NCI-H1105 treated with DMSO at 0.1 percent for 48 hours (cell line): ENCODE measurements around the gene C15orf62.
A peak's percentile ranks its signal among the peaks of the same experiment; 100 is the strongest.

Experiments
- DNase-seq: peaks from one replicate; lab custom pipeline; 2025; lab: John Stamatoyannopoulos, UW

Gene C15orf62

DNA sequence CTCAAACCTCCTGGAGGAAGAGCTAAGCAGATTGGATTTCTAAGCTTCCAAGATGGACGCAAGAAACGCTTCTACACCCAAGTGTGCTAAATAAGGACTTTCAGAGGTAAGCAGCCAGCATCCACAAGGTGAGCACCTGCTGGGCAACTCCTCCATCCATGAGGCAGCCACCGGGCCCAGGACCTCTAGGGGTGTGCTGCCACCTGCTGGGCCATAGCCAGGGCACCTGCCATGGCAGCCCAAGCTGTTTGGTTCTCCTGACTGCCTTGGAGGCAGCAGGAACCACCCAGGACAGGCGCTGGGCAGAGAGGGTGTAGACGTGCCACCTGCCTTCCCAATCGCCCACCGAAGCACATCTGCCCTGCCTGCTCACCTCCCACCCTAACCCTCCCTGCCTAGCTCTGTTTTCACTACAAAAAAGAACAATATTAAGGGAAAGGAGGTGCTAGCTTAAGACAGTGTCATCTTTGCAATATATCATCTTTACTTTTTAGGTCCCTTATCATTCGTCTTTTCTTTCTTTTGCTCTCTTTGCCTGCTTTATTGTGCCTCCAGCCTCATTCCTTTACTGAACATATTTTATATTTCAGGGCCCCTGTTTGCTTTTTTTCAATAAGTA, 12.9 kb downstream of the C15orf62 start:
- peak; percentile 64 for DNase-seq

- no peak for DNase-seq
Measured at GRCh38 chr15:40785164-40785563, 15.4 kb downstream of the C15orf62 start.

- no peak for DNase-seq
Measured at GRCh38 chr15:40785814-40786213, 16.0 kb downstream of the C15orf62 start.

DNA sequence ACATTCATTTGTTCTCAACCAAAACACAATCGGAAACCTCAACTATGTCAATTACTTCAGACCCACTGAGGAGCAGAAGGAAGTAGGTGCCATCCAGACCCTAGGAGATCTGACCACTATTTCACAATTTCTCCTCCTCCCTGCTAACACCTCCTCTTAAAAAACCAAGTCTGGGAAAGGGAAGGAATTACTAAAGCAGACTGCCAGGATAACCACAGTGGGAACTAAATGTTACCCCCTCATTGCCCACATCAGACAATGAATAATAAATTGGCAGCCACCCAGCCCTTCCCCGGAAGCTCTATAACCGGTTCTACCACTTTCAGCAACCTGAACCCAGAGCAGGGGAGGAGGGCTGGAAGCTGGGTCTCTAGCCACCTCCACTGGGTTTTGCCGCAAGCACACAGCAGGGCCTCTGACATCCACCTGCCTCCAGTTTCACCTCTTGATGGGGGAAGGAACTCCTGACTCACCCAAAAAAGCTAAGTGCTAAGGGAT, 17.6 kb downstream of the C15orf62 start:
- peak; percentile 90 for DNase-seq

GRCh38 chr15:40787991-40788390, 18.2 kb downstream of the C15orf62 start:
- DNase-seq, result peak; percentile 57

DNA sequence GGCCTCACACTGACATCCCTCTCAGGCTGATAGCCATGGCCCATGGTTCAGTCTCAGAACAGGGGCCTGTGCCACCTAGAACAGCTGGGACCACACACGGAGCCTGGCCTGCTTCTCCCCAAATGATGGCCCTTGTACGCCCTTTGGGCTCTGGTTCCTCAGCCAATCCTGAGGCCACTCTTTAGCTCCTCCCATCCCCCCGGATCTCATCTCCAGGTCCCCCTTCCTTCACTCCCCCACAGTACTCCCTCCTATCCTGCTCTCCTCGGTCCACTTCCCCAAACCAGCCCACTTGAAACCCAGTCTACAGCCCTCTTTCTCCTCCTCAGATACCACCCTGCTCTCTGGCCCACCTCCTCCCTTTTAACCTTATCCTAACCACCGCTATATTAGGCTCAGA, 19.3 kb downstream of the C15orf62 start:
- DNase-seq, result no peak

- no peak for DNase-seq
Measured at GRCh38 chr15:40789999-40790398, 20.2 kb downstream of the C15orf62 start.

DNA sequence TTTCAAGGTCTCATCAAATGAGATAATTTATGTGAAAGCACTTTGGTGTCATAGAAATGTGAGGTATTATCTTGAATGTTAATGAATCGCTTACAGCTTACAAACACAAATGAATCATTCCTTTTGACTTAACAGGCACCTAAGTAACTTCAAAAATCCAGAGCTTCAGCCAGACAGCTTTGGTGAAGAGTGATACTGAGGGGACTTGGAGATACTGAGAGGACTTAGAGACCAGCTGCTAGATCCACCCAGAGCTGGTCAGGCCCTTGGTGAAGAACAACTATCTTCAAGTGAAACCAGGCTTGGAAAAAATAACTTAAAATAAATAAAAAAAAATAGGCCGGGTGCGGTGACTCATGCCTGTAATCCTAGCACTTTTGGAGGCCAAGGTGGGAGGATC, 20.9 kb downstream of the C15orf62 start:
- DNase-seq, result no peak

DNA sequence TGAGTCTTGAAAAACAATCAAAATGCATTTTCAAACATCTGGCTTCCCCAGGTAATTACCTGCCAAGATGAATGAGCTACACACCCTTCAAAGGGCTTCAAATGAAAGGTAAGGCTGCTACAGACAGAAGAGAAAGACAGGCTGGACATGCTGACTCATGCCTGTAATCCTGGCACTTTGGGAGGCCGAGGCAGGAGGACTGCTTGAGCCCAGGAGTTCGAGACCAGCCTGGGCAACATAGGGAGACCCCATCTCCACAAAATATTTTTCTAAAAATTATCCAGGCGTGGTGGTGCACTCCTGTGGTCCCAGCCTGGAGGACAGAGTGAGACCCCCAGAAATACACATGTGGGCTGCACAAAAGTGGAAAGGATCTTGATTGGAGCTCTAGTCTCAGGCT, 22.6 kb downstream of the C15orf62 start:
- no peak for DNase-seq

- no peak for DNase-seq
Measured at GRCh38 chr15:40793216-40793989, 23.6 kb downstream of the C15orf62 start.

DNA sequence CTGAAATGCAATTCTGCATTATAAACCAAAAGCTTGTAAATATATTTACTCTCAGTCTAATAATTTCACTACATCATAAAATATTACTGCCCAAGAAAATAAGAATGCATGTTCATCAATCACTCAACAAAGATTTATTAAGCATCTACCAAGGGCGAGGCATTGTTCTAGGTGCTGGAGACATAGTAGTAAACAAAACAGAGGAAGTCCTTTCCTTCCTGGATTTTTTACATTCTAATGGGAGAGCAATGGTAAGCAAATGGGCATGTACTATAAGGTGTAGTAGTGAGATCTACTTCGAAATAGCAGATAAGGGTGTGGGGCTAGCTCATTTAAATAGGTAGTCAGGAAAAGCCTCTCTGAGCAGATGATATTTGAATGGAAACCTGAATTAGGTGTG, 26.3 kb downstream of the C15orf62 start:
- DNase-seq, result no peak

DNA sequence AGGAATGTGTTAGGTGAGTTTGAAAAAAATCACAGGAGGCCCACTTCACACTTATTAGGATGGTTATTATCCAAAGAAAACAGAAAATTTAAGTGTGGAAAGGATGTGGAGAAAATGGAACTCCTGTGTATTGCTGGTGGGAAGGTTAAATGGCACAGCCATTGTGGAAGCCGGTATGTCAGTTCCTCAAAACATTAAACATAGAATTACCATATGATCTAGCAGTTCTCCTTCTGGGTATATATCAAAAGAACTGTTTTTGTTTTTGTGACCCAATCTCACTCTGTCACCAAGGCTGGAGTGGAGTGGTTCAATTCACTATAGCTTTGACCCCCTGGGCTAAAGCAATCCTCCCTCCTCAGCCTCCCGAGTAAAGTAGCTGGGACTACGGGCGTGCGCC, 26.7 kb downstream of the C15orf62 start:
- DNase-seq, result no peak

GRCh38 chr15:40799523-40799922, 29.7 kb downstream of the C15orf62 start:
- no peak for DNase-seq

DNA sequence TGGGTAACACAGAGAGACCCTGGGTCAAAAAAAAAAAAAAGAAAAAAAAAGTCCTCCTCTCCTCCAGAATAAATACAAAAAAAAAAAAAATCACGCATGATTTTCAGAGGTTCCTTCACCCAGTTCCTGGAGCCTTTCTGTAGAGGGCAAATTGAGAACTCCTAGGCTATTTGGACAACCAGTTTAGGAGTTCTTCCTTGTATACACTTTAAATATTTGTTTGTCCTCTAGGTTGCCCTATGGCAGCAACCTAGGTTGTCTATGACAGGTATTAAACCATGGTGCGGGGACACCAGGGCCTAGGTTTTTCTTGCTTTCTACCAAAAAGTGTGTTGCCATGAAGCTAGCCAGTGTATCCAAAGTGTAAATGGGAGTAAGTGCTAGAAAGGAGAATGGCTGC, 33.3 kb downstream of the C15orf62 start:
- DNase-seq, result no peak

GRCh38 chr15:40803688-40804087, 33.9 kb downstream of the C15orf62 start:
- no peak for DNase-seq

GRCh38 chr15:40806672-40807027, 36.9 kb downstream of the C15orf62 start:
- no peak for DNase-seq

DNA sequence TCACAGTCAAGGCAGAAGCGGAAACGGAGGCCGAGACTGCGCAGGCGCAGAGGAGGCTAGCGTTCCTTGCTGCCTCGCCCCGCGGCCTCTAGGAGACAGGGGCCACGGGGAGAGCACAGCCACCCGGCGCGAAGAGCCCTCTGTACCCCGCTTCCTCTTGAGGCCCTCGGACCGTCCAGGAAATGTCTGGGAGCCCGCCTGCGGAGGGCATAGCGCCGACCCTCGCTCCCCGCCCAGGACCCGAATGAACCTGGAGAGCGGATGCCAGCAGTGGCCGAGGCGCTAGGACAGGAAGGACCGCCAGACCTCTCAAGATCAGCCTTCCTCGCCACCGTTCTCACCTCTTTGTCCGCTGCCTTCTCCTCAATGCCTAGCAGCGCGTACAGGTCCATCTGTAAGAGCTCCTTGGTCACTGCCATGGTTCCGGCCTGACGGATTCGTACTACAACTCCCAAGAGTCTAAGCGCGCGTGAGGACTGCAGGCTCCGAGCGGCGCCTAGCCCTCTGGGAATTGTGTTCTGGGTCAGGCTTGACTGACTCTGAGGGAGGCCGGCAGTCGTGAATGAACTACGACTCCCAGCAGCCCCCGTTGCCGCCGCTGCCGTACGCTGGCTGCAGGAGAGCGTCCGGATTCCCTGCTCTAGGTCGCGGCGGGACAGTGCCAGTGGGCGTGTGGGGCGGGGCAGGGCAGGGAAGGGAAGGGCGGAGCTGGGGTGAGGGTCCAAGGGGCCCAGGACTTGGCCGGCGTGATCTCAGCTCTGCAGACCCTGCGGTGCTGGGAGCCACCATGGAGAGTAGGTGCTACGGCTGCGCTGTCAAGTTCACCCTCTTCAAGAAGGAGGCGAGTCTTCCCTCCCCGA, 37.5 kb downstream of the C15orf62 start, which contains the start of the genes DNAJC17 and ZFYVE19:
TSS of gene DNAJC17 (minus strand) at position 446 of the 860 bp plus-strand sequence. CDS start at position 419, 27 bp downstream.
TSS of gene ZFYVE19 (plus strand) at position 62 of the 860 bp plus-strand sequence. CDS start at position 563, 501 bp downstream.
- peak; percentile 91 for DNase-seq

GRCh38 chr15:40807888-40808461, 38.2 kb downstream of the C15orf62 start:
- DNase-seq, result no peak

GRCh38 chr15:40808861-40809450, 39.2 kb downstream of the C15orf62 start:
- DNase-seq, result no peak

DNA sequence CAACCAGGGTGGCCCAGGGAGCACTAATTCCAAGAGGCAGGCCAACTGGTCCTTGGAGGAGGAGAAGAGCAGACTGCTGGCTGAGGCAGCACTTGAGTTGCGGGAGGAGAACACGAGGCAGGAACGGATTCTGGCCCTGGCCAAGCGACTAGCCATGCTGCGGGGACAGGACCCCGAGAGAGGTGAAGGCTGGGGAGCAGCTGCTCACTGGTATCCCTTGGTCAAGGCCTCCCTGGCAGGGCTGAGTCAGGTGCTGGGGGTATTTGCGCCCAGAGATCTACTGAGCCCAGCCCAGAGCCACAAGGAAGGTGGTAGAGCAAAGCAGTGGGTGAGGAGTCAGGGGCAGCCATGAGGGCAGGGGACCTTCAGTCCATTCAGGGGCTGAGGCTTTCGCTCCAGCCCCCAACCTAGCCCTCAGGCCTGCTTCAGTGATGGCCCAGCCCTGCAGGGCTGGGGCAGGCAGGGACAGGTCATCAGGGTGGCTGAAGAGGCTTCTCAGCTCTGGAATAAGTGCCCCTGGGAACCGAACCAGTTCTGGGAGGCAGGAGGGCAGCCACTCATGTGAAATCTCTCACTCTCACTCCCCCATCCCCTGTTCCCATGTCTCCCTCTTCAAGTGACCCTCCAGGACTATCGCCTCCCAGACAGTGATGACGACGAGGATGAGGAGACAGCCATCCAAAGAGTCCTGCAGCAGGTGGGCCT, 43.1 kb downstream of the C15orf62 start:
- no peak for DNase-seq
